OCI-LY1 (cell line): ENCODE results near the gene ZBTB48.
"Not testable (repeated sequence)": the region's sequence is repeated elsewhere in the genome, so short reads cannot be mapped to it uniquely, and the experiment has no call there.

ENCODE experiments used
- CTCF ChIP-seq: fragments of 200-600 bp; sonication (generic), shearing (Covaris generic); IDR thresholded peaks from 2 replicates; pipeline ENCODE4 v1.5.1; 2017; ENCODE audit warnings: mild to moderate bottlenecking, antibody characterized with exemption, low read length, moderate library complexity, mixed read lengths
- EZH2 ChIP-seq: fragments of 200-600 bp; sonication (generic), shearing (Covaris generic); IDR thresholded peaks from 2 replicates; pipeline ENCODE4 v1.8.0; 2017; ENCODE audit warnings: borderline replicate concordance, mixed run types, mild to moderate bottlenecking, antibody characterized with exemption, low read length, moderate library complexity, mixed read lengths

- not testable (repeated sequence) for TF ChIP-seq CTCF, EZH2
Measured at GRCh38 chr1:6599991-6600390, 20.2 kb downstream of the ZBTB48 start.
